ENCODE data around the gene RNF2. TPM values are rescaled to one million over a fixed set of nuclear protein-coding genes. Genes with fewer than 3 reads are reported as not detected.

Gene RNF2
- total RNA-seq, 4 donors from 2014 or later = 5.1 to 14.0 (median 10.6) TPM

- no peak for DNase-seq
- Histone ChIP-seq H3K4me1 (no peaks in the 10 kb centered on the region), H3K9me3 (no peaks in the 10 kb centered on the region), H3K36me3 (no peaks in the 10 kb centered on the region), H3K27ac (no peak overlapping the region), H3K27me3 (no peaks in the 10 kb centered on the region), H3K4me3 (no peak overlapping the region)
- no peak for TF ChIP-seq POLR2A (IDR thresholded peaks at IDR 0.05)
- TF ChIP-seq CTCF (IDR thresholded peaks at IDR 0.05) = no peak
Observed at GRCh38 chr1:185035258-185035657, 10.1 kb upstream of the RNF2 start.

- Histone ChIP-seq H3K9me3 (no peaks in the 10 kb centered on the region), H3K4me3 (no peak overlapping the region), H3K36me3 (no peaks in the 10 kb centered on the region), H3K27me3 (no peaks in the 10 kb centered on the region), H3K27ac (no peak overlapping the region), H3K4me1 (no peaks in the 10 kb centered on the region)
- no peak for TF ChIP-seq POLR2A (IDR thresholded peaks at IDR 0.05)
- TF ChIP-seq CTCF (IDR thresholded peaks at IDR 0.05) = no peak
- DNase-seq = no peak
Observed at GRCh38 chr1:185038813-185039376, 6.5 kb upstream of the RNF2 start.

- H3K9me3 ChIP-seq = no peaks in the 10 kb centered on the region
- H3K36me3 ChIP-seq = no peaks in the 10 kb centered on the region
- no peak for TF ChIP-seq POLR2A (IDR thresholded peaks at IDR 0.05)
- no peak for TF ChIP-seq CTCF (IDR thresholded peaks at IDR 0.05)
- no peaks in the 10 kb centered on the region for H3K27me3 ChIP-seq
- no peak overlapping the region for H3K27ac ChIP-seq
- no peaks in the 10 kb centered on the region for H3K4me1 ChIP-seq
- no peak for DNase-seq
- H3K4me3 ChIP-seq = no peak overlapping the region
Observed at GRCh38 chr1:185039726-185040407, 5.5 kb upstream of the RNF2 start.

GRCh38 chr1:185040408-185040735 lies 5.0 kb upstream of the RNF2 start:
- Histone ChIP-seq H3K4me3 (no peak overlapping the region), H3K9me3 (no peaks in the 10 kb centered on the region), H3K4me1 (no peaks in the 10 kb centered on the region), H3K36me3 (no peaks in the 10 kb centered on the region), H3K27me3 (no peaks in the 10 kb centered on the region), H3K27ac (no peak overlapping the region)
- no peak for TF ChIP-seq POLR2A (IDR thresholded peaks at IDR 0.05)
- TF ChIP-seq CTCF (IDR thresholded peaks at IDR 0.05) = no peak
- DNase-seq = no peak

- H3K36me3 ChIP-seq = no peaks in the 10 kb centered on the region
- DNase-seq = no peak
- peaks cover 0 to 3% (median 1%) of the 10 kb centered on the region in 4 donors for H3K4me1 ChIP-seq
- no peaks in the 10 kb centered on the region for H3K9me3 ChIP-seq
- no peak for TF ChIP-seq POLR2A (IDR thresholded peaks at IDR 0.05)
- TF ChIP-seq CTCF (IDR thresholded peaks at IDR 0.05) = no peak
- no peak overlapping the region for H3K4me3 ChIP-seq
- no peak overlapping the region for H3K27ac ChIP-seq
- no peaks in the 10 kb centered on the region for H3K27me3 ChIP-seq
Observed at GRCh38 chr1:185041742-185042141, 3.6 kb upstream of the RNF2 start.
